Peyer's patch (tissue), 4 donors: ENCODE measurements around the gene EPHA7.

Experiments
- CTCF ChIP-seq, 6 experiments: fragments of 450-650 bp in 4 of 6; fragments of 200-600 bp in 2 of 6; sonication (generic) in 1 of 6; IDR thresholded peaks; one replicate each; pipeline ENCODE4 v1.5.1; 2017 to 2019; ENCODE audit warnings: antibody characterized with exemption in 6 of 6, mild to moderate bottlenecking in 3 of 6, moderate library complexity in 1 of 6
- POLR2A ChIP-seq, 2 donors: fragments of 450-650 bp; IDR thresholded peaks; one replicate each; pipeline ENCODE4 v1.5.1; 2017; ENCODE audit warnings: antibody characterized with exemption in 2 of 2, mild to moderate bottlenecking in 2 of 2, moderate library complexity in 2 of 2

GRCh38 chr6:93419304-93420162 lies at the start of gene EPHA7:
- TF ChIP-seq CTCF (IDR thresholded peaks at IDR 0.05) (no peak), POLR2A (IDR thresholded peaks at IDR 0.05) (no peak)
